ENCODE measurements around the gene KIAA0825. TPM values are rescaled to one million over a fixed set of nuclear protein-coding genes. Genes with fewer than 3 reads are reported as not detected.
A peak's percentile ranks its signal among the peaks of the same experiment; 100 is the strongest.

KIAA0825 gene
- polyA plus RNA-seq, 3 donors from 2014 or later, result 0.52 to 1.1 (median 0.58) TPM

- Mint-ChIP-seq H3K36me3 (peaks cover 0 to 8% (median 7%) of the 10 kb centered on the region in 3 donors), H3K9me3 (peaks cover 0 to 10% (median 1%) of the 10 kb centered on the region in 6 donors), H3K4me1 (peaks cover 2 to 9% of the 10 kb centered on the region in 2 donors)
Observed at GRCh38 chr5:94551858-94552257, 66.5 kb downstream of the KIAA0825 start.

GRCh38 chr5:94545870-94546625, 72.4 kb downstream of the KIAA0825 start:
- peaks cover 8 to 11% (median 9%) of the 10 kb centered on the region in 3 donors for H3K36me3 Mint-ChIP-seq
- no peak for DNase-seq
- H3K4me3 Mint-ChIP-seq, result no peak overlapping the region
- H3K9me3 Mint-ChIP-seq, result peaks cover 0 to 10% (median 2%) of the 10 kb centered on the region in 6 donors
- H3K27ac Mint-ChIP-seq, result peak overlapping the region in 1 of 6 donors; percentile 9
- H3K4me1 Mint-ChIP-seq, result peaks cover 8 to 18% of the 10 kb centered on the region in 2 donors
- peaks cover 0 to 3% (median 0%) of the 10 kb centered on the region in 3 donors for H3K27me3 Mint-ChIP-seq (ENCODE audit: low read depth in 3 of 3)

More at GRCh38 chr5:94551858-94552257, 66.5 kb downstream of the KIAA0825 start:
- Mint-ChIP-seq H3K27me3 (ENCODE audit: low read depth in 3 of 3) (peaks cover 0 to 5% (median 2%) of the 10 kb centered on the region in 3 donors), H3K4me3 (no peak overlapping the region), H3K27ac (no peak overlapping the region)
- no peak for DNase-seq

- Mint-ChIP-seq H3K4me1 (peaks cover 8 to 18% of the 10 kb centered on the region in 2 donors), H3K36me3 (peaks cover 4 to 12% (median 7%) of the 10 kb centered on the region in 3 donors), H3K27me3 (ENCODE audit: low read depth in 3 of 3) (no peaks in the 10 kb centered on the region), H3K9me3 (peaks cover 0 to 9% (median 2%) of the 10 kb centered on the region in 6 donors), H3K4me3 (no peak overlapping the region), H3K27ac (peak overlapping the region in 1 of 6 donors; percentile 48)
- no peak for DNase-seq
Observed at GRCh38 chr5:94544875-94545547, 73.4 kb downstream of the KIAA0825 start.

DNA sequence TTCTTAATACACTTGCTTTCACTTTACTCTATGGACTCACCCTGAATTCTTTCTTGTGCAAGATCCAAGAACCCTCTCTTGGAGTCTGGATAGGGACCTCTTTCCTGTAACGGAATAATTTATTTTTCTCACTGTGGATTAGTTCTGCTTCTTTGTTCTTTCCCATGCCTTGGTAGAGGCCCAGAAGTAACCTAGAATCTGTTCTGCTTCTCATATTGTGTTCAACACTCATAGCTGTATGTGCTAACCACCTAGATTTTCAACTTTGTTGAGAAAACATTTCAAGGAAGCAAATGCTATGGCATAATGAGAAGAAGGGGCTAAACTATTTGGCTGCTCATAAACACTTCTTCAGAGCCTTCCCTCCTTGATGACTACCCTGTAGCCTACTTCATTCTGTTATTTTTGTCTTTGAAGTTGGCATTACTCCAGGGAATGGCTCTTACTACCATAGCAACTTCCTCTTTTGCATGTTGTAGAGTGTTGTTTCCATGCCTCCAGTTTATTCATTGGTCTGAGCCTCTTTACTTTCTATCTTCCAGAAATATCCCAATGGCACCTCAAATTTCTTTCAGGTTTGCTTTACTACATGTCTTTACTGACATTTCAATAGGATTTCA, 74.3 kb downstream of the KIAA0825 start:
- Mint-ChIP-seq H3K27me3 (ENCODE audit: low read depth in 3 of 3) (no peaks in the 10 kb centered on the region), H3K36me3 (peaks cover 0 to 12% (median 4%) of the 10 kb centered on the region in 3 donors), H3K27ac (no peak overlapping the region), H3K4me3 (no peak overlapping the region), H3K9me3 (peaks cover 0 to 5% (median 0%) of the 10 kb centered on the region in 6 donors), H3K4me1 (peaks cover 8 to 18% of the 10 kb centered on the region in 2 donors)
- no peak for DNase-seq

DNA sequence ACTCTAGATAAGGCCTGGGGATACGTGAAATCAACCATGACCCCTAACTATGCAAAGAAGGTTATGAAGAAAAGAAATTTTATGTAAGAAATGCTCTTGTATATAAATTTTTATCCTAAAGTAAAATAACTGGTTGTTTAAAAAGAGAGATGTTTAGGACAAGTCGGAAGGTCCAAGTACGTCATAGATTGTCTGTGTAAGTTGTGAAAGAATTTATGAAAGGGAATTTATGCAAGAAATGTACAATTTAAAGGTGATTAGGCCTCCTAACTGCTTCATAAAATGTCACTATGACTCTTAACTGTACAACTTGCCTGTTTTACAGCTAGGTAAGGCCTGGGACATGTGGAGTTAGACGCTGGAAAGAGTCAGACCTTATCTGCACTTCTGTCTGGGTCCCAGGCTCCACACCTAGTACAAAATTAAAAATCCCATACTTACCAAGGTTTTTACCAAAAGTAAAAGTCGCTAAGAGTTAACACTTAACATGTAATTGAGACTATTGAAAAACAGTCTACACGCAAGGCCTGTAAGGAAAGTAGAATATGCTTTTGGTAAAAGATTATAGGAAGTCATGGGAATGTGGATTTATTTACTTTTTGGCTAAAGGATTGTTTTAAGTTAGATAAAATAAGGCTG, 77.4 kb downstream of the KIAA0825 start:
- Mint-ChIP-seq H3K9me3 (peaks cover 0 to 5% (median 0%) of the 10 kb centered on the region in 6 donors), H3K36me3 (peaks cover 0 to 15% (median under 1%) of the 10 kb centered on the region in 3 donors), H3K27me3 (ENCODE audit: low read depth in 3 of 3) (peaks cover 0 to 3% (median 0%) of the 10 kb centered on the region in 3 donors), H3K4me3 (no peak overlapping the region), H3K27ac (no peak overlapping the region), H3K4me1 (peaks cover 8 to 13% of the 10 kb centered on the region in 2 donors)
- DNase-seq, result no peak

GRCh38 chr5:94538260-94538659, 80.1 kb downstream of the KIAA0825 start:
- Mint-ChIP-seq H3K4me1 (no peaks in the 10 kb centered on the region), H3K27ac (no peak overlapping the region), H3K4me3 (no peak overlapping the region), H3K9me3 (peaks cover 0 to 5% (median 0%) of the 10 kb centered on the region in 6 donors), H3K27me3 (ENCODE audit: low read depth in 3 of 3) (peaks cover 0 to 3% (median 0%) of the 10 kb centered on the region in 3 donors), H3K36me3 (peaks cover 0 to 15% (median 0%) of the 10 kb centered on the region in 3 donors)
- no peak for DNase-seq

- H3K4me1 Mint-ChIP-seq, result no peaks in the 10 kb centered on the region
- H3K4me3 Mint-ChIP-seq, result no peak overlapping the region
- no peaks in the 10 kb centered on the region for H3K27me3 Mint-ChIP-seq (ENCODE audit: low read depth in 3 of 3)
- DNase-seq, result no peak
- H3K27ac Mint-ChIP-seq, result no peak overlapping the region
- H3K9me3 Mint-ChIP-seq, result no peaks in the 10 kb centered on the region
- no peaks in the 10 kb centered on the region for H3K36me3 Mint-ChIP-seq
Observed at GRCh38 chr5:94526706-94527105, 91.7 kb downstream of the KIAA0825 start.

- Mint-ChIP-seq H3K27me3 (ENCODE audit: low read depth in 3 of 3) (no peaks in the 10 kb centered on the region), H3K4me3 (no peak overlapping the region), H3K27ac (no peak overlapping the region), H3K36me3 (no peaks in the 10 kb centered on the region), H3K9me3 (no peaks in the 10 kb centered on the region), H3K4me1 (no peaks in the 10 kb centered on the region)
- DNase-seq, result peak; percentile 26 to 47 (median 38)
Observed at GRCh38 chr5:94524841-94525697, 93.3 kb downstream of the KIAA0825 start.

GRCh38 chr5:94523018-94523417, 95.4 kb downstream of the KIAA0825 start:
- no peak overlapping the region for H3K4me3 Mint-ChIP-seq
- DNase-seq, result no peak
- no peaks in the 10 kb centered on the region for H3K9me3 Mint-ChIP-seq
- no peak overlapping the region for H3K27ac Mint-ChIP-seq
- H3K27me3 Mint-ChIP-seq (ENCODE audit: low read depth in 3 of 3), result no peaks in the 10 kb centered on the region
- no peaks in the 10 kb centered on the region for H3K36me3 Mint-ChIP-seq
- no peaks in the 10 kb centered on the region for H3K4me1 Mint-ChIP-seq

DNA sequence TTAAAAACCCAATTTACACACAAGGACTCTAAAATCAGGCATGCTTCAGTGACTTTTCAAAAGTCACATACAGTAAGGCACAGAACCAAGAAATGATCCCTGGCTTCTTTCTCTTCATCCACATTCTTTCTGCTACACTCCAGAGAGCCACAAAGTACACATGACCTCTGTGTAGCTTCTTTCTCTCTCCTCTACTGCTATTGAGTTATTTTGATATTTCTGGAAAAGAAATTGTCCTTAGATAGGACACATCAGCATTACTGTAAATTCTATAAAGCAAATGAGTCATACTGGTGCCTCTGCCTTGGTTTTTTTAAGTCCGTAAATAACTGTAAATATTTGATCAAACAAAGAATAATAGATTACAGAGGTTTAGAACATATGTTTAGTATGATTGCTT, 96.3 kb downstream of the KIAA0825 start:
- no peaks in the 10 kb centered on the region for H3K9me3 Mint-ChIP-seq
- DNase-seq, result no peak
- no peaks in the 10 kb centered on the region for H3K27me3 Mint-ChIP-seq (ENCODE audit: low read depth in 3 of 3)
- no peaks in the 10 kb centered on the region for H3K4me1 Mint-ChIP-seq
- H3K36me3 Mint-ChIP-seq, result no peaks in the 10 kb centered on the region
- H3K4me3 Mint-ChIP-seq, result no peak overlapping the region
- H3K27ac Mint-ChIP-seq, result no peak overlapping the region

DNA sequence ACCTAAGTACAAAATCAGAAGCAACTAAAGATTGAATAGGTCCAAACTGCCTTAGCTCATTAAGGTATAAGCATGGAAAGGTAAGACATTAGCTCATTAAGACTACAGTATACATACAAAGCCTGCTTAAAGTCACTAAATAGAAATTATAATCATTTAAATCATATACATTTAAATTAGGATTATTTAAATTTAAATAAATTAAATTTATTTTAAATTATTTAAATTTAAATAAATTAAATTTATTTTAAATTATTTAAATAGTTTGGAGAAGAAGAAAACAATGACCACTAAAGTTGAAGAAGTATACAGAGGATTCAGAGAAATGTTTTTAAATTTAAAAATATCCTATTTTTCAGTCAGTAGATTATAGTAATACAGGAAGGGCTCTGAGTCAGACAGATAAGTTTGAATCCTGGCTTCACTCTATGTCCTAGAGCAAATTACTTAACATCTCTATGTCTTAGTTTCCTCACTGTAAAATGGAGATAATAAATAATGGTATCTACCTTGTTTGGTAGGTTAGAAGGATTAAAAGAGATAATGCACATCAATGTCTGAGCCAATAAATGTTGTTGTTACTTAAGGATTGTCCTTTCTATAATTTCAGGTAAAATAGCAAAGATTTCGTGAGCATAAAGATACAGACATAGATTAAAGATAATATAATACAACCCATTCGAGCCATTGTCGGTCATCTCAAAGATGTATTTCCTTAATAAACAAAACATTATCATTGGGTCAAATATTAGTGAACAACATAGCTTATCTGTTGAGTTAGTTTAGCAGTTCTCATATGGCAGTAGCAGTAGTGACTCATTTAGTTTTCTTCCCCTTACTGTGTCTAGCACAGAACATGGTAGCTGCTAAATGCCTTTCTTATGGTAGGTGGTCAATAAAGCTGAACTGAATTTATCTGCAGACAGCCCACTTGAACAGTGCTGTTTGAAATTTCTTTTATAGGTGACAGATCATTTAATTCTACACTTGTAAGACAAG, 100.6 kb downstream of the KIAA0825 start:
- Mint-ChIP-seq H3K27ac (no peak overlapping the region), H3K4me3 (no peak overlapping the region), H3K36me3 (peaks cover 0 to 4% (median 0%) of the 10 kb centered on the region in 3 donors), H3K9me3 (no peaks in the 10 kb centered on the region), H3K4me1 (no peaks in the 10 kb centered on the region), H3K27me3 (ENCODE audit: low read depth in 3 of 3) (no peaks in the 10 kb centered on the region)
- DNase-seq, result no peak

DNA sequence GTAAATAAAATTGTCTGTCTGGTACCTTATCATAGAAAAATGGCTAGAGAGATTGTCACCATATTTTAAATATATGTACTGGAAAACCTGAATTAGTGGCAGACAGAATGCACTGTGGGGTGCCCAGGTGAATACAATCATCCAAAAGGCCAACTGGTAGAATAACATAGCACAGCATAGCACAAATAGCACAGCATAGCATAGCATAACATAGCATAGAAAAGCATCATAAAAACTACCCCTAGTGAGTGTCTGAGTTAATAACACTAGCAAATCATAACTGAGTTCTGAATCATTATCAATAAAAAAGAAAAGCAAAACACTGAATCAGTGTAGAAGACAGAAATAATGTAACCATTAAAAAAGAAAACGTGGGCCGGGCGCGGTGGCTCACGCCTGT, 102.3 kb downstream of the KIAA0825 start:
- no peaks in the 10 kb centered on the region for H3K27me3 Mint-ChIP-seq (ENCODE audit: low read depth in 3 of 3)
- H3K27ac Mint-ChIP-seq, result no peak overlapping the region
- no peaks in the 10 kb centered on the region for H3K9me3 Mint-ChIP-seq
- H3K4me3 Mint-ChIP-seq, result no peak overlapping the region
- peaks cover 0 to 7% (median 0%) of the 10 kb centered on the region in 3 donors for H3K36me3 Mint-ChIP-seq
- DNase-seq, result no peak
- H3K4me1 Mint-ChIP-seq, result no peaks in the 10 kb centered on the region

All from immature natural killer cell (primary cell).